HG03460 (cell line): ENCODE measurements around the gene TSPAN5.

ENCODE experiments used
- ATAC-seq: cut with Tn5 transposase; IDR thresholded peaks from one replicate; pipeline ENCODE4 v1.9.1; 2021; ENCODE audit not compliant: unreplicated experiment

The TSPAN5 gene

GRCh38 chr4:98646422-98646821 is 12.0 kb downstream of the TSPAN5 start:
- ATAC-seq: no peak

DNA sequence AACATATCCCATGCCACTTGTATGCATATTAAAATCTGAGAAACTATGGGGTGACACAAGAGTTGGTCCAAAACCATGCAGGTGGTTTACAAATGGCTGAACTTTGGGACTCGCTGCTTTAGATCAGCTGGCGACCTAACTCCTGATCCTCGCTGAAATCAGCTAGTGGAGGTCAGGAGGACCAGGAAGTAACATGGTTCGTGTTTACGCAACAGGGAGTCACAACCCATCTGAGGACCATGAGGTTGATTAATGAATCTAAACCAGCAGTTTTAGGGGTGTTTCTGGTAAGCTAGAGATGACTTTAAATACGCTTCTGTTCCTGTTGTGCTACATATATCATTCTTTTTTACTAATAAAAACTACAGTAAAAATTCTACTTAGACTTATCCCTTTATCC is 12.9 kb downstream of the TSPAN5 start:
- no peak for ATAC-seq

GRCh38 chr4:98643755-98644154 is 14.7 kb downstream of the TSPAN5 start:
- ATAC-seq: no peak

DNA sequence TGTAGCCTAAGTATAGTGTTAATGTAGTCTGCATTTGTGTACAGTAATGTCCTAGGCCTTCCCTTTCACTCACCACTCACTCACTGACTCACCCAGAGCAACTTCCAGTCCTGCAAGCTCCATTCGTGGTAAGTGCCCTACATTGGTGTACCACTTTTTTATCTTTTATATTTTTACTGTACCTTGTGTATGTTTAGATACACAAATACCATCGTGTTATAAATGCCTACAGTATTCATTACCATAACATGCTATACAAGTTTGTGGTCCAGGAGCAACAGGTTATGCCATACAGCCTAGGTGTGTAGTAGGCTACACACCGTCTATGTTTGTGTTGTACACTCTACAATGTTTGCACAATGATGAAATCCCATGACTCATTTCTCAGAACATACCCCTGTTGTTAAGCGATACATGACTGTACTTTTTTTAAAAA is 15.4 kb downstream of the TSPAN5 start:
- no peak for ATAC-seq

DNA sequence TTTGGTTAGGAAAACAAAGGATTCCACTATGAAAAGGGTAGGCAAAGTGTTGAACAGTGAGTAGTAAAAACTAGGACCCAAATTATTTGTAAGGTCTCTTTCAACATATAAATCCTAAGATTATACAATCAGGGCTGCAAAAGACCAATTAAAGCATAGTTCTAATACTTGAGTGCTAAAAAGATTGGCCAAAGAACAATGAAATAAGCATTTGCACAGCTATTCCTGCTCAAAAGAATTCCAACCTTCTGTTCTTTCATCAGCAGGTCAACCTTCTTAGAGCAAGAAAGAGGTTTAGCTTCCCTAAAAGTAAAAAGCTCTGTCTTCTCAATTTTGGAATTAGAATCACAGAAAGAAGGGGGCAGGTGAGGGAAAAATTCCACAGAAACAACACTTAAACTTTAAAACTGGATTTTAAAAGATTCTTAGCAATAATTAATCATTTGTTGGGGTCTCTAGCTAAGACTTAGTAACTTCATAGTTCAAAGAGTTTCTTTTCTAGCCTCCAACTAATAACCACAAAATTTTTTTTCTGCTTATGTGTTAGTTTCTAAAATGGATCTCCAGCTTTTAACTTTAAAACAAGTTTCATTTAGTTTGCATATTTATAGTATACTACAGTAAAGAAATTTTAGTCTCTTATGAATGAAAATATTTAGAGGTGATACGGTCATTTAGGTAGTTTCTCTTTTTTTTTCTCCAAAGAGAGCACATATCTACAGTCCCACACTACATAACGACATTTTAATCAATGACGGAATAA is 16.3 kb downstream of the TSPAN5 start:
- no peak for ATAC-seq

GRCh38 chr4:98641376-98641775 is 17.0 kb downstream of the TSPAN5 start:
- no peak for ATAC-seq

DNA sequence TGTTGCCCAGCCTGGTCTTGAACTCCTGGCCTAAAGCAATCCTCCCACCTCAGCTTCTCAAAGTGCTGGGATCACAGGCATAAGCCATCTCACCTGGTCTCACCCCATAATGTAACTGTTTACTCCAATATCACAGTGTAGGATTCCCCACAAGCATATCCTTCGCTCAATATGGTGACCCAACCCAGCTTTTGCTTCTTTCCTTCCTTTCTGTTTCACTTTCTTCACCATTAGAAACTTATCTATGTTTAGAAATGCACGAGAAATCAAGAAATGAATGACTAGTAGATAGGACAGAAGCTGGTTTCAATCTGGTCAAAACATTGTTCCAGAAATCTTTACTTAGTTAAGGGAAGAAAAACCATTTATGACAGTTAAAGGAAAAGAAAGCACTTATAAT is 18.9 kb downstream of the TSPAN5 start:
- ATAC-seq: peak; percentile 71

- no peak for ATAC-seq
These were observed 19.3 kb downstream of the TSPAN5 start for GRCh38 chr4:98639108-98639507.

GRCh38 chr4:98638661-98639060 is 19.8 kb downstream of the TSPAN5 start:
- ATAC-seq: no peak

DNA sequence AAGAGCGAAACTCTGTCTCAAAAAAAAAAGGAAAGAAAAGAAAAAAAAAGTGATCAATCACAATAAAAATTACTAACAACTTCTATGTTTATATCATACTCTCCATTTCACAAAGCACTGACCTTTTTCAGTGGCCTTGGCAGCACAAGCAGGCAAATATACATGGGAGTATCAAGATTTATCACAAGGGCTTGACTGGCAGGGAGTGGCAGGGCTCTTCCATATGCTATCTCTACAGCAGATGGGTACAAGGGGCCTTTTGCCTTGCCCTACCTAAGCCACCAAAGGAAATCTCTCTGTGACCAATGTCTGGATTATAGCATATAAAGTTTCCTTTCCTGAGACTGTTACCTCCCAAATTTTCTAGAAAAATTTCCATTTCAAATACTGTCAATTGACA is 24.4 kb downstream of the TSPAN5 start:
- ATAC-seq: no peak

GRCh38 chr4:98633159-98633558 is 25.3 kb downstream of the TSPAN5 start:
- no peak for ATAC-seq

DNA sequence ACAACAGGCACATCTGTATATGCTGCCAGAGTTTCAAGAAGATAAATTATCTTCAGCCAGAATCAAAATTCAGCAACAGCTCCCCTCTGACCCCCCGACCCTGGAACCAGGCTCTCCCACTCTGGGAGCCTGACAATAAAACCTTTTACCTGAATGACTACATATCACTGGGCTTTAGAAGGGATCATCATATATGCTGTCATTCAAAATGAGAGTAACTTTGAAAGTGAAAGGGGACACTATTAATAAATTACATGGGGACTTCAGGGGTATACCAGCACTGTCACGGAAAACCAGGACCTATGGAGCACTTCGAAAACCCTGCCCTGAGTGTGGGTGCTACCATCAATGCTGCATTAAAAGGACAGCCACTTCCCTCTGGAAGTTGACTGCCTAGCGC is 26.2 kb downstream of the TSPAN5 start:
- ATAC-seq: no peak

DNA sequence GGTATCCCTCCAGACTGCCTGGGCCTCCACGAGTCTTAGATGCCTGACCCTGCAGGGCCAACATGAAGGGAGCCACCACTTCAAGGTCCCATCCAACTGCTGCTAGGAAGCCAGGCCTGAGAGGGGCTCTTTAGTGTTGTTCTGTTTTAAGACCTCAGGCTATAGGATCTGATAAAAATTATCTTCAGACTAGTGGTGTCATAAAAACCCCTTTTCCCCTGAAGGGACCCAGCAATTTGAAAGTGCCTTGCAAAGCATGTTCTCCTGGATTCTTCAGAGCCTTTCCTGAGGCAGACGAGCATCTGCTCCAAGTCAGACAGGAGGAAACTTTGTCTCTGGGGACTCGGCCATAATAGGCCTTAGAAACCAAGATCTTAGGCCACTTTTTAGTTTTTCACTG is 26.9 kb downstream of the TSPAN5 start:
- no peak for ATAC-seq

DNA sequence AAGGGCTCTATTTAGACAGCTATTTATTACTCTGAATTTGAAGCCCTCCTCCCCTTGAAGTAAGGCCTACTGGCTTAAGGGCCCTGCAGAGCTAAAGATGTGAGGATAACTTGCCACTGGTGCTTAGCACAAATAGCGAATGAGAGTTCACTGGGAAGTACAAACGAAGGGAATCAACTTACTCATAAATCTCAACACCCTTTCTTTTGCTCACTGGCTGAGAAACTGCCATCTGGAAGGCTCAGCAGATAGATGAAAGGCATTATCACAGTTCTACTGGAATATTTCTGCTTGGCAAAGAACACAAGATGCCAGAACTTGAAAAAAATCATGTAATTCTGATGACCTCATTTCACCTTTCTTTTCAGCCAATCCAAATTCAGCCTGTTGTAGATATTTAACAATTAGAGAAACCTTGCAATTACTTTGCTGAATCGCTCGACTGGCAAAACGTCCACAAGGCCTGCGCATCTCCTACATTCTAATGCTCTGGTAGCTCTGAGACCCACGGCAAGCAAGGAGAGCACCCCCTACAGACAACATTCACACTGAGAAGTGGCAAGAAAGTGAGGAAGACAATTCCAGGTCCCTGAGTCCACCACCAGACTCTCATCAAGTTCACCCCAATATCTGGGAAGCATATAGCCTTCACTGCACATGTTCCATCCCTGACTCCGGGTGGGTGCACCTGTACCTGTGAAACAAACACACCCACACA is 27.5 kb downstream of the TSPAN5 start:
- no peak for ATAC-seq

GRCh38 chr4:98627531-98628257 is 30.7 kb downstream of the TSPAN5 start:
- ATAC-seq: no peak

DNA sequence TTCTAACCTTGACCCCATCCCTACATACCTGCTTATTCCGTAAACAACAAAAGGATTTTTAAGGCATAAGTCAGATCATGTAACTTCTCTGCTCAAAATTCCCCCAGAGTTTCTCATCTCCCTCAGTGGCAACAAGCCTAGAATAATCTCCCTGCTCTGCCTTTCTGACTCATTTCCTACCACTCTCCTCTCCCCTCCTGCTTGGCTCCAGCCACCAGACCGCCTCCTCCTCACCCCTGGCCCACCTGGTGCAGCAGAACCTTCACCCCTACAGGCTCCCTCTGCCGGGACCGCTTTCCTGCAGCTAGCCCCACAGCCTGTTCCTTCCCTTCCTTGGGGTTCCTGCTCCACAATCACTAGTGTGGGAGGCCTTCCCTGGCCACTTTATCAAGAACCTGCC is 32.1 kb downstream of the TSPAN5 start:
- ATAC-seq: no peak

DNA sequence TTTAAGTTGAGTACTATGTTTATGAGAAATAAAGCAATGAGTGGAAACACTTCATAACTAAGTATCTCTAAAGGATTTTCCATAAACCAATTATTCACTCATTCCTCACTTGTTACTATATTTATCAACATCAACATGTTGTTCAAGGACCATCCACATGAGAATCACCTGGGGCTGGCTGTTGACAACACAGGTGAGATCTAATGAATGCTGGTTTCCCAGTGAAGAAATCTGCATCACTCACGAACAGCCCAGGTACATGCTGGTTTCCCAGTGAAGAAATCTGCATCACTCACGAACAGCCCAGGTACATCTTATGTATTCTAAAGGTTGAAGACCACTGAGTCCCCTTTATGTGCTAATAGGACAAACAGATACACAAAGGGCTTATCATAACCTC is 32.5 kb downstream of the TSPAN5 start:
- ATAC-seq: no peak

- no peak for ATAC-seq
These were observed 33.0 kb downstream of the TSPAN5 start for GRCh38 chr4:98625399-98625798.

GRCh38 chr4:98624642-98625041 is 33.8 kb downstream of the TSPAN5 start:
- ATAC-seq: no peak

GRCh38 chr4:98624144-98624543 is 34.3 kb downstream of the TSPAN5 start:
- ATAC-seq: no peak

DNA sequence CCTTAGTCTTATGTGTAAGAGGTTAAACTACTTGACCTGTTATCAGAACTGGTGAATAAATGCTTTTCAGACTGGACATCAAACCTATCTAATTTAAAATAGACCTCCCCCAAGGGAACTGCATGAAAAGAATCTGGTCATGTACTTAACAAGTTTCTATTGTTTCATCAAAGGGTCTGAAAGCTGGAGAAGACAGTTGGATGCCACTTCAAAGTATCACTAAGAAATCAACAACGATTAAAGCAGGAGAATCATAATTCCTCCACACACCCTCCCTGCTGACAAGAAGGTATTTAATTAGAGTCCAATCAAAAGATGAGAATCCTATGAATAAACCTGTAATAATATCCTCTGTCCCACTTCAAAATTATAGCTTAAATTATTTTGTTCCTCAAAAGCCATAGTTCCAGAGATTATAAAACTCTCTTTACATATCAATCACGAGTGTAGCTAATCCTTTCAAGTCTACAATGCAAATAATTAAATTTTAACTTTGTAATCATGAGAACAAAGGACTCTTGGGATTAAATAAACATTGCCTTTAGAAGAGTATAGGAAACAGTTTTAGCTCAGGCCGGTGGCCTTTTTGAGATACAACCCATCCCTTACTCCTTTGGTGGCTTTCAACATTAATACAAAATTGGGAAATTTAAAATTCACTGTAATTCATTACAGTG is 35.1 kb downstream of the TSPAN5 start:
- no peak for ATAC-seq
